A549 (cell line): ENCODE data around the gene ANLN.

ENCODE experiments used
- CHD2 ChIP-seq: fragments of 150-350 bp; IDR thresholded peaks from 2 replicates; pipeline ENCODE4 v1.6.1; 2014; ENCODE audit warnings: low read length; ENCODE audit not compliant: partially characterized antibody
- CTCF ChIP-seq: fragments of >200 bp; sonication (Bioruptor Twin); formaldehyde crosslinking; IDR thresholded peaks from 3 replicates; pipeline ENCODE4 v1.5.1; 2016
- ELK1 ChIP-seq: fragments of 150-350 bp; IDR thresholded peaks from 2 replicates; pipeline ENCODE4 v1.6.1; 2014; ENCODE audit warnings: low read depth, mild to moderate bottlenecking, low read length
- EP300 ChIP-seq, 2 experiments: fragments of >200 bp; sonication (Bioruptor Twin); formaldehyde crosslinking; IDR thresholded peaks; 2 replicates in 1 of 2; 3 replicates in 1 of 2; pipeline ENCODE4 v1.6.1; 2016 to 2017
- HDAC2 ChIP-seq: fragments of 200-600 bp; sonication (generic); IDR thresholded peaks from 2 replicates; pipeline ENCODE4 v1.6.1; 2016
- HOXB13 ChIP-seq: fragments of 250-450 bp; sonication (Bioruptor Pico); IDR thresholded peaks from 2 replicates; pipeline ENCODE4 v1.5.0; 2020; ENCODE audit warnings: low read depth, mild to moderate bottlenecking, moderate library complexity
- JUN ChIP-seq, 2 experiments: fragments of >200 bp; sonication (Bioruptor Twin); formaldehyde crosslinking; IDR thresholded peaks; 2 replicates in 1 of 2; 3 replicates in 1 of 2; pipeline ENCODE4 v1.6.1; 2016 to 2017
- MAX ChIP-seq: IDR thresholded peaks from 2 replicates; pipeline ENCODE4 v1.6.1; 2012
- POLR2A ChIP-seq: IDR thresholded peaks from 2 replicates; pipeline ENCODE4 v1.6.1; 2012; ENCODE audit warnings: mild to moderate bottlenecking, low read length
- RAD21 ChIP-seq, 2 experiments: fragments of >200 bp in 1 of 2; sonication (Bioruptor Twin) in 1 of 2; formaldehyde crosslinking in 1 of 2; IDR thresholded peaks in 1 of 2; conservative IDR thresholded peaks in 1 of 2; 2 replicates in 1 of 2; 3 replicates in 1 of 2; pipeline ENCODE4 v1.6.1; 2012 to 2018; ENCODE audit warnings: inconsistent platforms in 1 of 2
- REST ChIP-seq: fragments of 200-600 bp; sonication (generic); IDR thresholded peaks from 2 replicates; pipeline ENCODE4 v1.6.1; 2016; ENCODE audit warnings: antibody characterized with exemption, mild to moderate bottlenecking, moderate library complexity
- RFX5 ChIP-seq: fragments of 450-650 bp; IDR thresholded peaks from 2 replicates; pipeline ENCODE4 v1.7.1; 2014; ENCODE audit warnings: antibody characterized with exemption, mild to moderate bottlenecking, moderate library complexity
- USF2 ChIP-seq: fragments of 450-650 bp; IDR thresholded peaks from 2 replicates; pipeline ENCODE4 v1.6.1; 2014; ENCODE audit warnings: antibody characterized with exemption
- ZSCAN20 ChIP-seq: fragments of 250-450 bp; sonication (Bioruptor Pico); IDR thresholded peaks from 2 replicates; pipeline ENCODE4 v1.8.0; 2022; ENCODE audit warnings: mild to moderate bottlenecking, moderate library complexity

- TF ChIP-seq REST, result no peak
- TF ChIP-seq POLR2A, result peak; percentile 41
- TF ChIP-seq CTCF, result no peak
- peak; percentile 74 for TF ChIP-seq USF2
- TF ChIP-seq RFX5, result no peak
- peak; percentile 73 for TF ChIP-seq MAX
- TF ChIP-seq RAD21 (conservative IDR thresholded peaks at IDR 0.05 in 1 of 2, IDR thresholded peaks at IDR 0.05 in 1 of 2), result no peak
- TF ChIP-seq JUN (IDR thresholded peaks at IDR 0.05), result peak in 1 of 2 experiments; percentile 70; a peak in 2 of 5 replicates
- TF ChIP-seq EP300 (IDR thresholded peaks at IDR 0.05), result no peak
- TF ChIP-seq HDAC2, result no peak; the same call in none of the 2 replicates
- no peak for TF ChIP-seq CHD2
- TF ChIP-seq ZSCAN20, result 0 out of 2 replicates have a peak, but pooled peaks have one; percentile 69
- TF ChIP-seq HOXB13 (CRISPR knock-in tag), result no peak
- TF ChIP-seq ELK1, result no peak
These were observed at the start of gene ANLN for GRCh38 chr7:36389371-36390198.
